ENCODE data around the gene SMARCB1. TPM values are rescaled to one million over a fixed set of nuclear protein-coding genes. Genes with fewer than 3 reads are reported as not detected.

Gene SMARCB1
- total and polyA plus RNA-seq, 2 donors (not counting 1 experiment from before 2014, with no cell fraction given), result 179 to 190 TPM

- no peaks in the 10 kb centered on the region for H3K27me3 Mint-ChIP-seq
- Histone ChIP-seq H3K4me3 (ENCODE audit: control extremely low read depth in 1 of 5, extremely low read depth in 1 of 5, insufficient read depth in 1 of 5, low read depth in 2 of 5, low read length in 4 of 5) (no peak overlapping the region), H3K4me2 (replicated peaks; ENCODE audit: low read depth, low read length, poor library complexity, severe bottlenecking) (no peak overlapping the region), H3K27me3 (replicated peaks in 1 of 4; ENCODE audit: control extremely low read depth in 1 of 4, control insufficient read depth in 3 of 4, insufficient read depth in 4 of 4, low read length in 3 of 4) (no peaks in the 10 kb centered on the region), H2AFZ (ENCODE audit: insufficient read depth, low read depth, low read length, poor library complexity, severe bottlenecking) (no peak overlapping the region), H3K9me3 (ENCODE audit: control extremely low read depth in 1 of 3, control insufficient read depth in 2 of 3, insufficient read depth in 1 of 3, low read length in 2 of 3) (peaks cover 0 to 13% (median 0%) of the 10 kb centered on the region in 3 donors), H3K27ac (ENCODE audit: low read length in 2 of 2) (no peak overlapping the region), H3K79me2 (ENCODE audit: control insufficient read depth, insufficient read depth, low read length) (peaks cover 3% of the 10 kb centered on the region), H3K9ac (ENCODE audit: low read length) (no peak overlapping the region), H4K20me1 (ENCODE audit: control insufficient read depth, insufficient read depth, low read length, poor library complexity, severe bottlenecking) (no peaks in the 10 kb centered on the region), H3K4me1 (ENCODE audit: control insufficient read depth in 2 of 2, insufficient read depth in 2 of 2, low read length in 2 of 2) (no peaks in the 10 kb centered on the region), H3K36me3 (replicated peaks in 1 of 2; ENCODE audit: control extremely low read depth in 1 of 2, control insufficient read depth in 1 of 2, extremely low read depth in 1 of 2, insufficient read depth in 2 of 2, low read length in 1 of 2) (peaks cover 5 to 30% of the 10 kb centered on the region in 2 experiments)
- ATAC-seq (ENCODE audit: low read depth) (no peak), DNase-seq (no peak)
- ChIA-PET CTCF (interaction anchor here (1.3 kb wide), 1 partner anchor 104 kb away, joined by 3 read pairs; no protein-coding TSS in a partner anchor), POLR2A (no interaction called here)
- H3K4me3 Mint-ChIP-seq, result no peak overlapping the region
- intact Hi-C loops (cut with micrococcal nuclease), result no loop called here
- H3K4me1 Mint-ChIP-seq, result peaks cover 2% of the 10 kb centered on the region
- TF ChIP-seq EZH2 (IDR thresholded peaks at IDR 0.05; ENCODE audit: borderline replicate concordance, insufficient read depth, low read depth, low read length, poor library complexity, severe bottlenecking) (no peak), CTCF (IDR thresholded peaks at IDR 0.05) (no peak)
- H3K9me3 Mint-ChIP-seq (ENCODE audit: insufficient read depth), result no peaks in the 10 kb centered on the region
- WGBS (ENCODE audit: insufficient coverage), result 89% methylated on average over 2 of the region's 7 CpGs
- no peak overlapping the region for H3K27ac Mint-ChIP-seq
Observed at GRCh38 chr22:23742505-23743264, 44.1 kb upstream of the SMARCB1 start.

DNA sequence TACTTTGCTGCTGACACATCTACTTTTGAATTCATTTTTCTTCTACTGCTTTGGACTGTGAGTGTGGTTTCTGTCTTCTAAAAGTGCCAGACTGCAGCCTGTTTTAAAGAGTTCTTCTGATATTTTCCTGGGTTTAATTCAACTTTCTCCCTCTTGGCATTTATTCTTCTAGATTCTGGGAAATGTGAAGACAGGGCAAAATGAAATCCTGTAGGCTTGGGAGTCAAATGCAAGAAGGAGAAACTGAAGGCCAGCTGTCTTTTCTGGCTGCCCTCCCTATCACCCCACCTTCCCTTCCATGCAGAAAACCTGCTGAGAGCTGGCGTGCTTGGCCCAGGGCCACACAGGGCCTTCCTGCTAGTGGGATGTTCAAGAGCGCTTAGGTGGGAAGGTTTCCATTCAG, 43.5 kb upstream of the SMARCB1 start:
- Histone ChIP-seq H3K9me3 (ENCODE audit: control extremely low read depth in 1 of 3, control insufficient read depth in 2 of 3, insufficient read depth in 1 of 3, low read length in 2 of 3) (peaks cover 0 to 13% (median 0%) of the 10 kb centered on the region in 3 donors), H2AFZ (ENCODE audit: insufficient read depth, low read depth, low read length, poor library complexity, severe bottlenecking) (no peak overlapping the region), H3K4me3 (ENCODE audit: control extremely low read depth in 1 of 5, extremely low read depth in 1 of 5, insufficient read depth in 1 of 5, low read depth in 2 of 5, low read length in 4 of 5) (no peak overlapping the region), H3K36me3 (replicated peaks in 1 of 2; ENCODE audit: control extremely low read depth in 1 of 2, control insufficient read depth in 1 of 2, extremely low read depth in 1 of 2, insufficient read depth in 2 of 2, low read length in 1 of 2) (peaks cover 5 to 30% of the 10 kb centered on the region in 2 experiments), H3K4me1 (ENCODE audit: control insufficient read depth in 2 of 2, insufficient read depth in 2 of 2, low read length in 2 of 2) (no peaks in the 10 kb centered on the region), H3K27me3 (replicated peaks in 1 of 4; ENCODE audit: control extremely low read depth in 1 of 4, control insufficient read depth in 3 of 4, insufficient read depth in 4 of 4, low read length in 3 of 4) (no peaks in the 10 kb centered on the region), H3K4me2 (replicated peaks; ENCODE audit: low read depth, low read length, poor library complexity, severe bottlenecking) (no peak overlapping the region), H3K9ac (ENCODE audit: low read length) (no peak overlapping the region), H3K27ac (ENCODE audit: low read length in 2 of 2) (no peak overlapping the region), H3K79me2 (ENCODE audit: control insufficient read depth, insufficient read depth, low read length) (peaks cover 9% of the 10 kb centered on the region), H4K20me1 (ENCODE audit: control insufficient read depth, insufficient read depth, low read length, poor library complexity, severe bottlenecking) (no peaks in the 10 kb centered on the region)
- no peak for ATAC-seq (ENCODE audit: low read depth)
- H3K4me3 Mint-ChIP-seq, result no peak overlapping the region
- no peak overlapping the region for H3K27ac Mint-ChIP-seq
- ChIA-PET CTCF (interaction anchor here (1.2 to 1.3 kb wide), 4 partner anchors 9 to 107 kb away, joined by 3 read pairs; no protein-coding TSS in a partner anchor), POLR2A (no interaction called here)
- no CpG with 5 or more reads among the region's 2 CpGs for WGBS (ENCODE audit: insufficient coverage)
- H3K9me3 Mint-ChIP-seq (ENCODE audit: insufficient read depth), result no peaks in the 10 kb centered on the region
- no peaks in the 10 kb centered on the region for H3K27me3 Mint-ChIP-seq
- intact Hi-C loops (cut with micrococcal nuclease), result no loop called here
- DNase-seq, result no peak
- H3K4me1 Mint-ChIP-seq, result peaks cover 2% of the 10 kb centered on the region
- TF ChIP-seq EZH2 (IDR thresholded peaks at IDR 0.05; ENCODE audit: borderline replicate concordance, insufficient read depth, low read depth, low read length, poor library complexity, severe bottlenecking), result no peak
- TF ChIP-seq CTCF (IDR thresholded peaks at IDR 0.05), result no peak
